HepG2 (cell line): ENCODE data around the gene RAB42. TPM values are rescaled to one million over a fixed set of nuclear protein-coding genes. Genes with fewer than 3 reads are reported as not detected.

Experiments
- ATAC-seq: fragments of 200-7000 bp; cut with Tn5 transposase; 3 replicates; pipeline ENCODE4 v1.9.1; 2020; ENCODE audit warnings: mild to moderate bottlenecking, moderate library complexity
- Bru-seq: library from RNA; stranded (reverse); fragments of 400-500 nt; gene quantifications from one replicate; lab custom pipeline; 2021; lab: Mats Ljungman, UMichigan
- BruChase-seq, 2 experiments: library from RNA; stranded (reverse); fragments of 400-500 nt; gene quantifications; one replicate each; lab custom pipeline; 2021; lab: Mats Ljungman, UMichigan
- BruUV-seq: library from RNA; stranded (reverse); fragments of 400-500 nt; replicated peaks from 2 replicates; lab custom pipeline; 2021; lab: Mats Ljungman, UMichigan
- CTCF ChIA-PET: fragments of 300-600 bp; formaldehyde crosslinking; extraction: SDS; loops from one replicate; lab custom pipeline; 2021; ENCODE audit warnings: low total read pairs, inconsistent platforms, low intra/inter-chr PET ratio; lab: Yijun Ruan, JAX
- POLR2A ChIA-PET: fragments of 350-600 bp; sonication (Branson Sonifier 250); formaldehyde crosslinking; loops from one replicate; lab custom pipeline; 2020; ENCODE audit warnings: antibody characterized with exemption, inconsistent platforms; lab: Yijun Ruan, JAX
- DNase-seq: peaks from one replicate; pipeline ENCODE4 v3.0.0-alpha.2; 2015; ENCODE audit warnings: low spot score
- FAIRE-seq: peaks from 3 replicates; lab custom pipeline; 2011; peaks lifted over from hg19 to GRCh38; lab: Jason Lieb, UNC
- H2AFZ ChIP-seq: one replicate; pipeline ENCODE4 v1.6.1; 2011; ENCODE audit warnings: low read length, inconsistent platforms
- H3K27ac ChIP-seq: fragments of 300-600 bp; 3 replicates; pipeline ENCODE4 v1.8.0; 2011; ENCODE audit warnings: mixed run types, mild to moderate bottlenecking, mixed read lengths, low read length, inconsistent platforms; ENCODE audit not compliant: insufficient read depth; ENCODE audit errors: extremely low read length
- H3K27me3 ChIP-seq, 2 experiments: fragments of 200-600 bp in 1 of 2; 2 replicates in 1 of 2; 3 replicates in 1 of 2; pipeline versions ENCODE4 v1.6.0 to v1.8.0; 2011; ENCODE audit warnings: low read length in 2 of 2, mild to moderate bottlenecking in 2 of 2, moderate library complexity in 2 of 2, inconsistent platforms in 1 of 2; ENCODE audit not compliant: insufficient read depth in 2 of 2, control insufficient read depth in 1 of 2
- H3K36me3 ChIP-seq, 2 experiments: fragments of 200-600 bp in 1 of 2; replicated peaks in 1 of 2; 2 replicates in 1 of 2; 3 replicates in 1 of 2; pipeline versions ENCODE4 v1.5.1 to v1.8.0; 2011; ENCODE audit warnings: low read length in 2 of 2, inconsistent platforms in 1 of 2; ENCODE audit not compliant: insufficient read depth in 2 of 2, control insufficient read depth in 1 of 2
- H3K4me1 ChIP-seq: 2 replicates; pipeline ENCODE4 v1.5.1; 2012; ENCODE audit warnings: low read length, inconsistent platforms; ENCODE audit not compliant: insufficient read depth
- H3K4me2 ChIP-seq: 2 replicates; pipeline ENCODE4 v1.6.0; 2011; ENCODE audit warnings: low read depth, low read length, inconsistent platforms
- H3K4me3 ChIP-seq, 3 experiments: fragments of 200-600 bp in 1 of 3; sonication (generic), shearing (Covaris generic) in 1 of 3; replicated peaks in 1 of 3; 2 replicates each; pipeline ENCODE4 v1.5.1; 2011 to 2016; ENCODE audit warnings: low read length in 3 of 3, inconsistent platforms in 2 of 3, low read depth in 2 of 3, mild to moderate bottlenecking in 2 of 3, control low read depth in 1 of 3, mixed read lengths in 1 of 3; ENCODE audit not compliant: insufficient read depth in 1 of 3
- H3K79me2 ChIP-seq: one replicate; pipeline ENCODE4 v1.6.1; 2011; ENCODE audit warnings: low read length, inconsistent platforms; ENCODE audit not compliant: insufficient read depth
- H3K9ac ChIP-seq: 2 replicates; pipeline ENCODE4 v1.6.0; 2011; ENCODE audit warnings: mild to moderate bottlenecking, low read depth, low read length, inconsistent platforms; ENCODE audit not compliant: insufficient read depth
- H3K9me3 ChIP-seq: 2 replicates; pipeline ENCODE4 v1.5.1; 2012; ENCODE audit warnings: mild to moderate bottlenecking, low read length
- H4K20me1 ChIP-seq: 2 replicates; pipeline ENCODE4 v1.6.0; 2011; ENCODE audit warnings: inconsistent platforms, mild to moderate bottlenecking, low read length, moderate library complexity; ENCODE audit not compliant: insufficient read depth
- AHR ChIP-seq: IDR thresholded peaks from 2 replicates; pipeline ENCODE4 v1.6.1; 2018; ENCODE audit warnings: missing genetic modification reagents, missing compliant biosample characterization
- JUND ChIP-seq: sonication (generic); formaldehyde crosslinking; IDR thresholded peaks from 2 replicates; pipeline ENCODE4 v1.8.0; 2022; ENCODE audit warnings: mild to moderate bottlenecking, missing genetic modification reagents
- SMAD9 ChIP-seq: sonication (generic); formaldehyde crosslinking; IDR thresholded peaks from 2 replicates; pipeline ENCODE4 v1.5.1; 2020; ENCODE audit warnings: mild to moderate bottlenecking, missing genetic modification reagents
- SRSF9 ChIP-seq: fragments of 200-400 bp; formaldehyde crosslinking; IDR thresholded peaks from 2 replicates; pipeline ENCODE4 v1.6.1; 2018; ENCODE audit warnings: borderline replicate concordance, mild to moderate bottlenecking, low read depth, low read length; ENCODE audit not compliant: insufficient read depth, poor library complexity, severe bottlenecking
- ZNF431 ChIP-seq: sonication (generic); formaldehyde crosslinking; IDR thresholded peaks from 2 replicates; pipeline ENCODE4 v1.9.0; 2022; ENCODE audit warnings: missing genetic modification reagents, low read depth, mild to moderate bottlenecking, borderline replicate concordance
- WGBS: methylation state at CpG from one replicate; pipeline ENCODE4 v1.1.6; 2017; ENCODE audit warnings: low lambda C conversion rate; 5-methylcytosine and 5-hydroxymethylcytosine counted together
- in situ Hi-C: cut with HindIII; loops from 2 replicates; pipeline ENCODE4 v1.10.0; 2017; ENCODE audit warnings: low pct_unique_long_range_greater_than_20kb; ENCODE audit not compliant: extremely low pct_ligation_motif_present
- intact Hi-C: fragments of 100-400 bp; cut with micrococcal nuclease; formaldehyde crosslinking; loops from one replicate; pipeline ENCODE4 v1.10.0; 2022; ENCODE audit not compliant: unreplicated experiment
- long read RNA-seq, 2 experiments: library from RNA in 1 of 2; library from polyadenylated mRNA in 1 of 2; stranded (forward) in 1 of 2; unstranded in 1 of 2; transcript quantifications; one replicate each; pipeline ENCODE4 v2.0.0, GENCODE V29; 2019 to 2022
- polyA minus RNA-seq, 3 experiments: library from RNA; depleted of rRNA, polyadenylated mRNA; stranded (reverse); fragments of >200 nt; gene quantifications; 2 replicates each; pipeline ENCODE4 v1.2.3, GENCODE V29; 2011; ENCODE audit warnings: low replicate concordance in 1 of 3
- polyA plus RNA-seq, 8 experiments: library from polyadenylated mRNA; depleted of rRNA in 3 of 8; stranded (reverse) in 7 of 8; unstranded in 1 of 8; fragments of >200 nt; fragmentation: Illumina TruSeq in 4 of 8; extraction: Trizol in 4 of 8; gene quantifications; 2 replicates each; pipeline versions ENCODE4 v1.2.1 to v1.2.3, GENCODE V29; 2011 to 2016; ENCODE audit warnings: low read depth in 4 of 8, missing spikeins in 1 of 8, mixed read lengths in 1 of 8; ENCODE audit not compliant: insufficient read depth in 1 of 8
- total RNA-seq, 5 experiments: library from RNA; depleted of rRNA; stranded (reverse); fragments of >200 nt; fragmentation: Illumina TruSeq; extraction: Trizol; gene quantifications; 2 replicates each; pipeline ENCODE4 v1.2.3, GENCODE V29; 2016; ENCODE audit warnings: low read depth in 1 of 5
- TF ChIP-seq, protein P1 (sequence below): sonication (generic); formaldehyde crosslinking; IDR thresholded peaks from 2 replicates; pipeline ENCODE4 v1.5.1; 2020; ENCODE audit warnings: missing genetic modification reagents, mild to moderate bottlenecking, borderline replicate concordance
- TF ChIP-seq, protein P2 (sequence below): sonication (generic); formaldehyde crosslinking; IDR thresholded peaks from 2 replicates; pipeline ENCODE4 v1.5.0; 2020; ENCODE audit warnings: missing genetic modification reagents, mild to moderate bottlenecking, borderline replicate concordance
- TF ChIP-seq, protein P3 (sequence below): sonication (generic); formaldehyde crosslinking; IDR thresholded peaks from 2 replicates; pipeline ENCODE4 v1.8.1; 2023; ENCODE audit warnings: mild to moderate bottlenecking, missing genetic modification reagents

Gene RAB42, protein sequence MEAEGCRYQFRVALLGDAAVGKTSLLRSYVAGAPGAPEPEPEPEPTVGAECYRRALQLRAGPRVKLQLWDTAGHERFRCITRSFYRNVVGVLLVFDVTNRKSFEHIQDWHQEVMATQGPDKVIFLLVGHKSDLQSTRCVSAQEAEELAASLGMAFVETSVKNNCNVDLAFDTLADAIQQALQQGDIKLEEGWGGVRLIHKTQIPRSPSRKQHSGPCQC
- total RNA-seq (2016; rRNA removed; fragmentation: Illumina TruSeq; extraction: Trizol), result 10.3 and 10.4 TPM in 2 replicates
- total RNA-seq (2016; cell fraction: cytosol; rRNA removed; fragmentation: Illumina TruSeq; extraction: Trizol; ENCODE audit: low read depth), result 2.2 and 3.5 TPM in 2 replicates
- 10.9 and 11.3 TPM in 2 replicates for total RNA-seq (2016; cell fraction: insoluble cytoplasmic fraction; rRNA removed; fragmentation: Illumina TruSeq; extraction: Trizol)
- total RNA-seq (2016; cell fraction: membrane; rRNA removed; fragmentation: Illumina TruSeq; extraction: Trizol), result 8.9 and 9.7 TPM in 2 replicates
- 4.5 and 6.4 TPM in 2 replicates for total RNA-seq (2016; cell fraction: nucleus; rRNA removed; fragmentation: Illumina TruSeq; extraction: Trizol)
- polyA plus RNA-seq (2011; rRNA removed), result 166 and 170 TPM in 2 replicates
- polyA plus RNA-seq (2011; cell fraction: cytosol; rRNA removed), result 190 and 230 TPM in 2 replicates
- 40.5 and 59.0 TPM in 2 replicates for polyA plus RNA-seq (2011; cell fraction: nucleus; rRNA removed)
- polyA plus RNA-seq (2012), result 39.3 and 44.1 TPM in 2 replicates
- polyA plus RNA-seq (2016; cell fraction: cytosol; fragmentation: Illumina TruSeq; extraction: Trizol; ENCODE audit: low read depth), result 3.5 and 4.2 TPM in 2 replicates
- polyA plus RNA-seq (2016; cell fraction: insoluble cytoplasmic fraction; fragmentation: Illumina TruSeq; extraction: Trizol; ENCODE audit: low read depth), result 10.3 and 11.6 TPM in 2 replicates
- polyA plus RNA-seq (2016; cell fraction: membrane; fragmentation: Illumina TruSeq; extraction: Trizol; ENCODE audit: low read depth), result 7.3 and 8.0 TPM in 2 replicates
- 9.3 and 9.9 TPM in 2 replicates for polyA plus RNA-seq (2016; cell fraction: nucleus; fragmentation: Illumina TruSeq; extraction: Trizol; ENCODE audit: insufficient read depth, low read depth)
- polyA minus RNA-seq (2011; rRNA and poly(A)+ RNA removed; ENCODE audit: low replicate concordance), result 0.44 and 146 TPM in 2 replicates
- 79.2 and 84.6 TPM in 2 replicates for polyA minus RNA-seq (2011; cell fraction: cytosol; rRNA and poly(A)+ RNA removed)
- 22.8 and 32.4 TPM in 2 replicates for polyA minus RNA-seq (2011; cell fraction: nucleus; rRNA and poly(A)+ RNA removed)
- Bru-seq, nascent RNA, result percentile 78 among the genes with signal in this experiment
- percentile 83 among the genes with signal in this experiment for BruChase-seq, experiment 1, labeled RNA remaining after a 6-hour chase
- percentile 84 among the genes with signal in this experiment for BruChase-seq, experiment 2, labeled RNA remaining after a 2-hour chase
- long read RNA-seq, experiment 1, transcript RAB42-202 (2 exons, 857 nt), result major isoform, 59 of 72 reads
- long read RNA-seq, experiment 1, partial matches to known transcripts, result 0 of 72 reads
- long read RNA-seq, experiment 1, other reads (novel, unspliced or antisense), result 12 of 72 reads
- long read RNA-seq, experiment 2, transcript RAB42-202 (2 exons, 857 nt), result major isoform, 20 of 32 reads
- long read RNA-seq, experiment 2, partial matches to known transcripts, result 11 of 32 reads
- long read RNA-seq, experiment 2, other reads (novel, unspliced or antisense), result 1 of 32 reads

DNA sequence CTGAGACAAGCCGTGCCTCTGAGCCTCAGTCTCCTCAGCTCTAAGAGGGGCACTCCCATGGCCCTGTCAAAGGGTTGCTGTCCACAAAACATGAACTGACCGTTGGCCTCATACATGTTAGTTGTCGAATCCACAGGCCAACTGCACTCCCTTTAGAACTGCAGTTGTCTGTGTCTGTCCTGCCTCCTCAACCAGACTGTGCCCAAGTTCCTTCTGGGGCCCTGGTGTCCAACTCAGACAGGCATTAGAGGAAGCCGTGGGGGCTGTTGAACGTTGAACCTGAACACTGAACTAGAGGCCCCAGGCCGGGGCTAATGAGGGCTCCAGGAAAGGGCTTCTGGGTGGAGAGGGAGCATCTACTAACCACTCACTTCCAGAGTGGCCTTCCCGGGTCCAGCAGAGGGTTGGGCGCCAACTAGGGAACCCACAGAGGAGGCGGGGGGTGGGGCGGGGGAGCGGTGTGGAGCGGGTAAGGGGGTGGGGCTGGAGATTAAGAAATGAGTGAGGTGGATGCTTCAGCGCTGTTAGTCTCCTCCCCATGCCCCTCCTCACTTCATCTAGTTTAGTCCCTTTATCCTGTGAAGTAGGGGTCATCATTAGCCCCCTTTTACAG lies at the start of gene RAB42:
TSS of gene RAB42 (plus strand) at position 558 of the 613 bp plus-strand sequence. CDS start 247 bp downstream, outside the sequence.
- ATAC-seq, result peak; percentile 87
- CTCF ChIA-PET, result no interaction called here
- Histone ChIP-seq H4K20me1 (peaks cover 11% of the 10 kb centered on the region; the same call in 1 of the 2 replicates), H3K27me3 (no peaks in the 10 kb centered on the region; a peak in 1 of 5 replicates), H3K4me2 (peak within 1 kb of the TSS; percentile 83), H2AFZ (peak within 1 kb of the TSS; percentile 50), H3K4me1 (peaks cover 79% of the 10 kb centered on the region), H3K36me3 (no peaks in the 10 kb centered on the region; a peak in 2 of 5 replicates), H3K9ac (peak within 1 kb of the TSS; percentile 88), H3K79me2 (peaks cover 14% of the 10 kb centered on the region), H3K9me3 (no peaks in the 10 kb centered on the region), H3K4me3 (peak within 1 kb of the TSS; percentile 70 to 91 (median 72)), H3K27ac (peak within 1 kb of the TSS; percentile 91)
- in situ Hi-C loops (loop anchor here (25.0 kb wide), 1 partner anchor 355 kb away; the partner anchor contains the start of genes ATP5IF1 and DNAJC8), intact Hi-C loops (no loop called here)
- POLR2A ChIA-PET, result interaction anchor here (1.2 to 7.8 kb wide), 4 partner anchors 12 to 154 kb away, joined by 3 to 139 read pairs (median 3); no protein-coding TSS in a partner anchor
- no TSS peak for BruUV-seq
- peak; percentile 84 for DNase-seq
- WGBS, result 0% methylated on average over 7 of the region's 13 CpGs
- no peak for FAIRE-seq
- TF ChIP-seq, protein P1, sequence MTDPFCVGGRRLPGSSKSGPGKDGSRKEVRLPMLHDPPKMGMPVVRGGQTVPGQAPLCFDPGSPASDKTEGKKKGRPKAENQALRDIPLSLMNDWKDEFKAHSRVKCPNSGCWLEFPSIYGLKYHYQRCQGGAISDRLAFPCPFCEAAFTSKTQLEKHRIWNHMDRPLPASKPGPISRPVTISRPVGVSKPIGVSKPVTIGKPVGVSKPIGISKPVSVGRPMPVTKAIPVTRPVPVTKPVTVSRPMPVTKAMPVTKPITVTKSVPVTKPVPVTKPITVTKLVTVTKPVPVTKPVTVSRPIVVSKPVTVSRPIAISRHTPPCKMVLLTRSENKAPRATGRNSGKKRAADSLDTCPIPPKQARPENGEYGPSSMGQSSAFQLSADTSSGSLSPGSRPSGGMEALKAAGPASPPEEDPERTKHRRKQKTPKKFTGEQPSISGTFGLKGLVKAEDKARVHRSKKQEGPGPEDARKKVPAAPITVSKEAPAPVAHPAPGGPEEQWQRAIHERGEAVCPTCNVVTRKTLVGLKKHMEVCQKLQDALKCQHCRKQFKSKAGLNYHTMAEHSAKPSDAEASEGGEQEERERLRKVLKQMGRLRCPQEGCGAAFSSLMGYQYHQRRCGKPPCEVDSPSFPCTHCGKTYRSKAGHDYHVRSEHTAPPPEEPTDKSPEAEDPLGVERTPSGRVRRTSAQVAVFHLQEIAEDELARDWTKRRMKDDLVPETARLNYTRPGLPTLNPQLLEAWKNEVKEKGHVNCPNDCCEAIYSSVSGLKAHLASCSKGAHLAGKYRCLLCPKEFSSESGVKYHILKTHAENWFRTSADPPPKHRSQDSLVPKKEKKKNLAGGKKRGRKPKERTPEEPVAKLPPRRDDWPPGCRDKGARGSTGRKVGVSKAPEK (CRISPR knock-in tag), result no peak
- TF ChIP-seq SRSF9, result no peak
- no peak for TF ChIP-seq AHR (CRISPR knock-in tag)
- TF ChIP-seq SMAD9 (CRISPR knock-in tag), result no peak
- TF ChIP-seq JUND (CRISPR knock-in tag), result no peak
- TF ChIP-seq, protein P2, sequence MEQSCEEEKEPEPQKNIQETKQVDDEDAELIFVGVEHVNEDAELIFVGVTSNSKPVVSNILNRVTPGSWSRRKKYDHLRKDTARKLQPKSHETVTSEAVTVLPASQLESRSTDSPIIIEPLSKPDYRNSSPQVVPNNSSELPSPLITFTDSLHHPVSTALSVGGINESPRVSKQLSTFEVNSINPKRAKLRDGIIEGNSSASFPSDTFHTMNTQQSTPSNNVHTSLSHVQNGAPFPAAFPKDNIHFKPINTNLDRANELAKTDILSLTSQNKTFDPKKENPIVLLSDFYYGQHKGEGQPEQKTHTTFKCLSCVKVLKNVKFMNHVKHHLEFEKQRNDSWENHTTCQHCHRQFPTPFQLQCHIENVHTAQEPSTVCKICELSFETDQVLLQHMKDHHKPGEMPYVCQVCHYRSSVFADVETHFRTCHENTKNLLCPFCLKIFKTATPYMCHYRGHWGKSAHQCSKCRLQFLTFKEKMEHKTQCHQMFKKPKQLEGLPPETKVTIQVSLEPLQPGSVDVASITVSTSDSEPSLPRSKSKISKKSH (CRISPR knock-in tag), result no peak; the same call in 1 of the 2 replicates
- TF ChIP-seq ZNF431 (CRISPR knock-in tag), result no peak
- TF ChIP-seq, protein P3, sequence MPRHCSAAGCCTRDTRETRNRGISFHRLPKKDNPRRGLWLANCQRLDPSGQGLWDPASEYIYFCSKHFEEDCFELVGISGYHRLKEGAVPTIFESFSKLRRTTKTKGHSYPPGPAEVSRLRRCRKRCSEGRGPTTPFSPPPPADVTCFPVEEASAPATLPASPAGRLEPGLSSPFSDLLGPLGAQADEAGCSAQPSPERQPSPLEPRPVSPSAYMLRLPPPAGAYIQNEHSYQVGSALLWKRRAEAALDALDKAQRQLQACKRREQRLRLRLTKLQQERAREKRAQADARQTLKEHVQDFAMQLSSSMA (CRISPR knock-in tag), result no peak
